KMS-11 (cell line): ENCODE data around the gene GPRIN2.

ENCODE experiments used
- H2AFZ ChIP-seq: fragments of 200-600 bp; sonication (generic); 2 replicates; pipeline ENCODE4 v1.6.1; 2016; ENCODE audit warnings: antibody characterized with exemption, mixed run types, low read depth
- H3K27ac ChIP-seq: fragments of 200-600 bp; sonication (generic); 2 replicates; pipeline ENCODE4 v1.6.1; 2016; ENCODE audit warnings: mild to moderate bottlenecking, mixed run types
- H3K27me3 ChIP-seq: fragments of 200-600 bp; sonication (generic); 2 replicates; pipeline ENCODE4 v1.6.1; 2017; ENCODE audit warnings: mild to moderate bottlenecking, low read depth, mixed run types, moderate library complexity; ENCODE audit not compliant: insufficient read depth
- H3K36me3 ChIP-seq: fragments of 200-600 bp; sonication (generic); 2 replicates; pipeline ENCODE4 v1.6.1; 2017; ENCODE audit warnings: mild to moderate bottlenecking, mixed run types; ENCODE audit not compliant: insufficient read depth
- H3K4me1 ChIP-seq: fragments of 200-600 bp; sonication (generic); 2 replicates; pipeline ENCODE4 v1.6.1; 2016; ENCODE audit warnings: mild to moderate bottlenecking, low read depth, mixed run types; ENCODE audit not compliant: poor library complexity, severe bottlenecking
- H3K4me2 ChIP-seq: fragments of 200-600 bp; sonication (generic); 2 replicates; pipeline ENCODE4 v1.7.0; 2016; ENCODE audit warnings: mild to moderate bottlenecking, mixed run types
- H3K4me3 ChIP-seq: fragments of 200-600 bp; sonication (generic); IDR thresholded peaks from 2 replicates; pipeline ENCODE4 v1.6.1; 2017; ENCODE audit warnings: low read depth, low read length, mixed read lengths; ENCODE audit not compliant: insufficient read depth
- H3K79me2 ChIP-seq: fragments of 200-600 bp; sonication (generic); 2 replicates; pipeline ENCODE4 v1.6.1; 2016; ENCODE audit warnings: low read depth, mixed run types; ENCODE audit not compliant: insufficient read depth
- H3K9ac ChIP-seq: fragments of 200-600 bp; sonication (generic); 2 replicates; pipeline ENCODE4 v1.6.1; 2016; ENCODE audit warnings: mild to moderate bottlenecking, mixed run types
- H4K20me1 ChIP-seq: fragments of 200-600 bp; sonication (generic); 2 replicates; pipeline ENCODE4 v1.6.1; 2016; ENCODE audit warnings: mild to moderate bottlenecking, mixed run types; ENCODE audit not compliant: insufficient read depth
- TF ChIP-seq, protein P1 (sequence below): fragments of 200-600 bp; sonication (generic); conservative IDR thresholded peaks from 2 replicates; pipeline ENCODE4 v1.6.1; 2017; ENCODE audit warnings: low read depth, mild to moderate bottlenecking, antibody characterized with exemption, low read length, moderate library complexity, mixed read lengths

GPRIN2 gene

DNA sequence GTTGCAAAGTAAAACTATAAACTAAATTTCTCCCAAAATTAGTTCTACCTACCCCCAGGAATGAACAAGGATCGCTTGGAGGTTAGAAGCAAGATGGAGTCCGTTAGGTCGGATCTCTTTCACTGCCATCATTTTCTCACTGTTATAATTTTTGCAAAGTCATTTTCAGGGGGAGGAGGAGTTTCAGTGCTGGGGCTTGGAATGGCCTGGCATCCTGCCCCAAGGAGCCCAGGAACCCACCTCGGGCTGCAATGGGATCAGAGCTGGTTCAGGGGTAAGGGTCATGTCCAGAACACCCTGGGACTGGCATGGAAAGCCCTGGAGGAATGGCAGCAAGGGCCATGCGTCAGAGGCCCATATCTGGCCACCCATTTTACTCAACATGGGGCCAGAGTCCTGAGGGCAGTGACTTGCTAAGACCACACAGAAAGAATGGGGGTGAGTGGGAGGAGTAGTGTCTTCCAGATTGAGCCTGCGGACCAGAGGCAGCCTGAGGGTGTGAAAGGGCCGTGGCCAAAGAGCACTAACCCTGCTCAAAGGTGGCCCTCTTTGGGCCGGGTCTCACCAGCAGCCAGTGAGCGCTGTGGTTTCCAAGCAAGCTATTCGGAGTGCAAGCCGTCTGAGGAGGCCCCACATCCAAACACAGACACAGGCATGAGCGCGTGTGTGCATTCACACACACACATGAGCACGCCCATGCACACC lies 31.8 kb downstream of the GPRIN2 start:
- H2AFZ ChIP-seq = no peak overlapping the region
- no peaks in the 10 kb centered on the region for H3K27me3 ChIP-seq
- no peak overlapping the region for H3K27ac ChIP-seq
- no peaks in the 10 kb centered on the region for H4K20me1 ChIP-seq
- H3K79me2 ChIP-seq = no peaks in the 10 kb centered on the region
- H3K9ac ChIP-seq = no peak overlapping the region
- TF ChIP-seq, protein P1, sequence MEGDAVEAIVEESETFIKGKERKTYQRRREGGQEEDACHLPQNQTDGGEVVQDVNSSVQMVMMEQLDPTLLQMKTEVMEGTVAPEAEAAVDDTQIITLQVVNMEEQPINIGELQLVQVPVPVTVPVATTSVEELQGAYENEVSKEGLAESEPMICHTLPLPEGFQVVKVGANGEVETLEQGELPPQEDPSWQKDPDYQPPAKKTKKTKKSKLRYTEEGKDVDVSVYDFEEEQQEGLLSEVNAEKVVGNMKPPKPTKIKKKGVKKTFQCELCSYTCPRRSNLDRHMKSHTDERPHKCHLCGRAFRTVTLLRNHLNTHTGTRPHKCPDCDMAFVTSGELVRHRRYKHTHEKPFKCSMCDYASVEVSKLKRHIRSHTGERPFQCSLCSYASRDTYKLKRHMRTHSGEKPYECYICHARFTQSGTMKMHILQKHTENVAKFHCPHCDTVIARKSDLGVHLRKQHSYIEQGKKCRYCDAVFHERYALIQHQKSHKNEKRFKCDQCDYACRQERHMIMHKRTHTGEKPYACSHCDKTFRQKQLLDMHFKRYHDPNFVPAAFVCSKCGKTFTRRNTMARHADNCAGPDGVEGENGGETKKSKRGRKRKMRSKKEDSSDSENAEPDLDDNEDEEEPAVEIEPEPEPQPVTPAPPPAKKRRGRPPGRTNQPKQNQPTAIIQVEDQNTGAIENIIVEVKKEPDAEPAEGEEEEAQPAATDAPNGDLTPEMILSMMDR = no peak
- no peak overlapping the region for H3K4me3 ChIP-seq
- H3K36me3 ChIP-seq = no peaks in the 10 kb centered on the region
- no peak overlapping the region for H3K4me2 ChIP-seq
- H3K4me1 ChIP-seq = no peaks in the 10 kb centered on the region

DNA sequence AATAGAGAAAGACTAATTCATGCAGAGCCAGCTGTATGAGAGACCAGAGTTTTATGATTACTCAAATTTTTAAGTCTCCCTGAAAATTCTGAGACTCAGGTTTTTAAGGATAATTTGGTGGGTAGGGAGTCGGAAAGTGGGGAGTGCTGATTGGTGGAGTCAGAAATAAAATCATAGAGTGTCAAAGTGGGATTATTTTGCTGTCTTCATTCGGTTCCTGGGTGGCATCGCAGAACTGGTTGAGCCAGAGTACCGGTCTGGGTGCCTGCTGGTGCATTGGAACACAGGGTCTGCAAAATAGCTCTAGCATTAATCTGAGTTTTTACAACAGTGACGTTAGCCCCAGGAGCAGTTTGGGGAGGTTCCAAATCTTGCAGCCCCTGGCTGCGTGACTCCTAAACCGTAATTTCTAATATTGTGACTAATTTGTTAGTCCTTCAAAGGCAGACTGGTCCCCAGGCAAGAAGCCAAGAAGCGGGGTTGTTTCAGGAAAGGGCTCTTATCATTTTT lies 32.4 kb downstream of the GPRIN2 start:
- Histone ChIP-seq H3K27ac (no peak overlapping the region), H4K20me1 (no peaks in the 10 kb centered on the region), H2AFZ (no peak overlapping the region), H3K4me3 (no peak overlapping the region), H3K79me2 (no peaks in the 10 kb centered on the region), H3K4me2 (no peak overlapping the region), H3K27me3 (no peaks in the 10 kb centered on the region), H3K4me1 (no peaks in the 10 kb centered on the region), H3K36me3 (no peaks in the 10 kb centered on the region), H3K9ac (no peak overlapping the region)
- TF ChIP-seq, protein P1 = no peak

DNA sequence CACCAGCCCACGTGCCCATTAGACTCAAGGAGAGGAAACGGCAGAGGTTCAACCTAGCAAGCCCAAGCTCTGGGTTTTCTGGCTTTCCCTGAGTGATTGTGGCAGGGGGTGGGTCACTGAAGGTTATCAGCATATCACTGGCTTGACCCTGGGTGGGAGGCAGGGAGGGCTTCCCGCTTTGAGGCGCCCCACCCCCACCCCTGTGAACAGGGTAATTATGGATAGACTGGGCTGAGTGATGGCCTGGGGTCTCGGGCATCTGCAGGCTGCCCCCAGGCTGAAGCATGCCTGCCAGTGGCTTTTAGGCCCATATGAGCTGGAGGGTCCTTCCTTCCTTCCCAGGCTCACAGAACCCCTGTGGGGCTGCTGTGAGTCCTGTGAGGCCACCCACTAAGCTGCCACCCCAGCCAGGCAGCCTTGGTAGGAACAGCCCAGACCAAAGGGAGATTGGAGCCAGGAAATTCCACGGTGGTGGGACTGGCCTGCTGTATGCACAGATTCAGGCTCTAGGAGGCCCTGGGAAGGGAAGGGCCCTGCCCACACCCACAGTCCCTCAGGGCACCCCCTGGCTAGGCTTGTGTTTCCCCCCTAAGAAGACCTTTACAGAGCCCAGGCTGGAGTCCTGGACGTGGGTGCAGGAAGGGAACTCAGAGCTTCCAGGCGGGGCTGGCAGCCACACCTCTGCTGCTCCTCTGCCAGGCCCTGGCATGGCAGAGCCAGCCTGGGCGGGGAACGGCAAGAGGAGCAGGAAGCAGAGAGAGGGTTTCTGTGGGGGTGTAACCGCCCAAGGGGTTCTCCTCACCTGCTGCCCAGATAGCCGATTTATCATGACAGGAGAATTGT lies 33.1 kb downstream of the GPRIN2 start:
- Histone ChIP-seq H3K27me3 (no peaks in the 10 kb centered on the region), H2AFZ (no peak overlapping the region), H3K9ac (no peak overlapping the region), H3K4me2 (no peak overlapping the region), H3K4me1 (no peaks in the 10 kb centered on the region), H3K79me2 (no peaks in the 10 kb centered on the region), H3K27ac (no peak overlapping the region), H4K20me1 (no peaks in the 10 kb centered on the region), H3K4me3 (no peak overlapping the region), H3K36me3 (no peaks in the 10 kb centered on the region)
- TF ChIP-seq, protein P1 = no peak

DNA sequence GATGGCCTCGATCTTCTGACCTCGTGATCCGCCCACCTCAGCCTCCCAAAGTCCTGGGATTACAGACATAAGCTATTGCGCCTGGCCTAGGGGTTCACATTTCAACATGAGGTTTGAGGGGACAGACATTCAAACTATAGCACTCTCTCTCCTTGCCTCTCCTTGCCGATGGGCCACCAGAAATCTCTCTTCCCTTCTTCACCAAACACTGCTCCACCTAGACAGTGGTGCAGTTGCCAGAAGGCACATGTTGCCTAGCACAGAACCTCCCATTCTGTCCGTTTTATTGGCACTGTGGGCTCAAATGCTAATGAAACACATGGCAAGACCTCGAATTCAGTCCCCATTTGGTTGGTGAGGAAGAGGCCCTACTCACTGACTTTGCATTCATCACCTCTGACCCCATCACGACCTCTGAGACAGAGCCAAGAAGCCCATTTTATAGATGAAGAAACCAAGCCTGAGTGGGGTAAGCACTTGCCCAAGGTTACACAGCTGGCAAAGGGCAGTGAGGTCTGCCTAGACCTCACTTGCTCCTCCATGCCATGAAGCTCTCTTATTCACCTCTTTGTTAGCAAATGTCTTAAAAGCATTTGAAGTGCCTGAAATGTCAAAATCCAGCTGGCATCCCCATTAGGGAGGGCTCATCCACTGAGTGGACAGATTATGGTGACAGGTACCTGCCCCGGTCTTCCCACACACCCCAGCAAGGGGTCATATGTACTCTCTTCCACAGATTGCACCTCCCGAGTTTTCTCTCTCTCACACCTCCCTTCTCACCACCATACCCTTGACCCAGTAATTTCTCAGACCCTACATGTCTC lies 34.0 kb downstream of the GPRIN2 start:
- Histone ChIP-seq H3K4me3 (no peak overlapping the region), H3K27ac (no peak overlapping the region), H3K79me2 (no peaks in the 10 kb centered on the region), H3K27me3 (no peaks in the 10 kb centered on the region), H2AFZ (no peak overlapping the region), H3K36me3 (no peaks in the 10 kb centered on the region), H3K4me1 (no peaks in the 10 kb centered on the region), H3K4me2 (no peak overlapping the region), H4K20me1 (no peaks in the 10 kb centered on the region), H3K9ac (no peak overlapping the region)
- TF ChIP-seq, protein P1 = no peak
